H1 (cell line): Measurements from ENCODE around the gene OR2T5. TPM values are rescaled to one million over a fixed set of nuclear protein-coding genes. Genes with fewer than 3 reads are reported as not detected.
"Not testable (repeated sequence)": the region's sequence is repeated elsewhere in the genome, so short reads cannot be mapped to it uniquely, and the experiment has no call there.

Experiments used
- CTCF ChIA-PET: fragments of 300-600 bp; sonication (Branson Sonifier 250); formaldehyde crosslinking; loops from one replicate; lab custom pipeline; 2021; ENCODE audit not compliant: partially characterized antibody; lab: Charles Lee
- POLR2A ChIA-PET: fragments of 300-600 bp; sonication (Branson Sonifier 250); formaldehyde crosslinking; loops from one replicate; lab custom pipeline; 2021; ENCODE audit warnings: inconsistent platforms; ENCODE audit not compliant: partially characterized antibody; lab: Charles Lee
- DNase-seq, 2 experiments: peaks; one replicate each; pipeline versions ENCODE4 v3.0.0 to v3.0.0-alpha.2; 2010 to 2022; ENCODE audit warnings: low spot score in 2 of 2, low read depth in 1 of 2, mixed read lengths in 1 of 2
- FAIRE-seq: peaks from 2 replicates; lab custom pipeline; 2011; peaks lifted over from hg19 to GRCh38; lab: Jason Lieb, UNC
- H2AFZ ChIP-seq: 2 replicates; pipeline ENCODE4 v1.8.1; 2012; ENCODE audit warnings: low read length, inconsistent platforms
- H2AK5ac ChIP-seq: 2 replicates; pipeline ENCODE4 v1.6.1; 2013; ENCODE audit warnings: low read depth, low read length
- H2BK120ac ChIP-seq: replicated peaks from 2 replicates; pipeline ENCODE3; 2013; ENCODE audit warnings: low read depth, low read length, inconsistent platforms
- H2BK12ac ChIP-seq: 2 replicates; pipeline ENCODE4 v1.6.1; 2013; ENCODE audit warnings: low read depth, low read length
- H2BK15ac ChIP-seq: 2 replicates; pipeline ENCODE4 v1.6.1; 2013; ENCODE audit warnings: low read length
- H2BK20ac ChIP-seq: 2 replicates; pipeline ENCODE4 v1.6.1; 2013; ENCODE audit warnings: low read length
- H2BK5ac ChIP-seq: 2 replicates; pipeline ENCODE4 v1.6.1; 2013; ENCODE audit warnings: low read depth, low read length
- H3K14ac ChIP-seq: 2 replicates; pipeline ENCODE4 v1.6.1; 2013; ENCODE audit warnings: inconsistent platforms; ENCODE audit not compliant: insufficient read length
- H3K18ac ChIP-seq: 2 replicates; pipeline ENCODE4 v1.6.1; 2013; ENCODE audit warnings: low read length; ENCODE audit errors: extremely low read depth
- H3K23ac ChIP-seq: 2 replicates; pipeline ENCODE4 v1.6.1; 2013; ENCODE audit warnings: inconsistent platforms; ENCODE audit not compliant: insufficient read length
- H3K23me2 ChIP-seq: 2 replicates; pipeline ENCODE4 v1.6.1; 2013; ENCODE audit warnings: low read depth, low read length
- H3K27ac ChIP-seq: 2 replicates; pipeline ENCODE4 v1.6.1; 2011; ENCODE audit warnings: low read depth, low read length, inconsistent platforms
- H3K27me3 ChIP-seq, 4 experiments: replicated peaks in 1 of 4; 1 replicate in 1 of 4; 2 replicates in 3 of 4; pipeline versions ENCODE4 v1.6.1 to v1.8.1; 2011 to 2013; ENCODE audit warnings: low read length in 3 of 4, mild to moderate bottlenecking in 3 of 4, inconsistent platforms in 2 of 4, mixed read lengths in 2 of 4, moderate library complexity in 1 of 4; ENCODE audit not compliant: control insufficient read depth in 3 of 4, insufficient read depth in 3 of 4; ENCODE audit errors: extremely low read depth in 1 of 4
- H3K36me3 ChIP-seq, 4 experiments: 2 replicates each; pipeline versions ENCODE4 v1.6.1 to v1.8.1; 2011 to 2013; ENCODE audit warnings: mild to moderate bottlenecking in 4 of 4, low read length in 3 of 4, moderate library complexity in 2 of 4, control low read depth in 1 of 4, inconsistent platforms in 1 of 4; ENCODE audit not compliant: insufficient read depth in 4 of 4, control insufficient read depth in 2 of 4
- H3K4ac ChIP-seq: replicated peaks from 2 replicates; pipeline ENCODE3; 2013; ENCODE audit warnings: low read length, low read depth, mixed read lengths, inconsistent platforms; ENCODE audit not compliant: insufficient read length
- H3K4me1 ChIP-seq, 4 experiments: replicated peaks in 1 of 4; 1 replicate in 1 of 4; 2 replicates in 3 of 4; pipeline versions ENCODE4 v1.6.1 to v1.8.1; 2011 to 2013; ENCODE audit warnings: low read length in 3 of 4, inconsistent platforms in 2 of 4, mixed read lengths in 1 of 4; ENCODE audit not compliant: insufficient read depth in 4 of 4, control insufficient read depth in 3 of 4
- H3K4me2 ChIP-seq, 2 experiments: 2 replicates each; pipeline versions ENCODE4 v1.6.1 to v1.8.1; 2011 to 2013; ENCODE audit warnings: low read depth in 2 of 2, low read length in 2 of 2, control low read depth in 1 of 2, inconsistent platforms in 1 of 2, mild to moderate bottlenecking in 1 of 2; ENCODE audit not compliant: insufficient read depth in 1 of 2
- H3K4me3 ChIP-seq, 4 experiments: fragments of 200-600, 300-600 bp in 1 of 4; sonication (generic), shearing (Covaris generic), sonication (Bioruptor Twin) in 1 of 4; 2 replicates each; pipeline versions ENCODE4 v1.5.1 to v1.8.1; 2011 to 2016; ENCODE audit warnings: low read length in 4 of 4, low read depth in 3 of 4, control low read depth in 2 of 4, inconsistent platforms in 2 of 4, mild to moderate bottlenecking in 2 of 4, mixed read lengths in 1 of 4, moderate library complexity in 1 of 4; ENCODE audit not compliant: insufficient read depth in 2 of 4; ENCODE audit errors: extremely low read depth in 1 of 4
- H3K56ac ChIP-seq: replicated peaks from 2 replicates; pipeline ENCODE3; 2013; ENCODE audit warnings: low read depth, mild to moderate bottlenecking, mixed read lengths, low read length, inconsistent platforms; ENCODE audit not compliant: insufficient read length
- H3K79me1 ChIP-seq: 2 replicates; pipeline ENCODE4 v1.6.1; 2013; ENCODE audit warnings: low read depth, low read length, control low read depth
- H3K79me2 ChIP-seq, 2 experiments: 2 replicates each; pipeline versions ENCODE4 v1.6.1 to v1.8.1; 2012 to 2013; ENCODE audit warnings: low read length in 2 of 2, mild to moderate bottlenecking in 2 of 2, inconsistent platforms in 1 of 2; ENCODE audit not compliant: insufficient read depth in 2 of 2, control insufficient read depth in 1 of 2
- H3K9ac ChIP-seq, 4 experiments: replicated peaks in 1 of 4; 1 replicate in 1 of 4; 2 replicates in 3 of 4; pipeline versions ENCODE4 v1.6.1 to v1.8.1; 2011 to 2013; ENCODE audit warnings: low read depth in 3 of 4, low read length in 3 of 4, control low read depth in 2 of 4, mild to moderate bottlenecking in 2 of 4, moderate library complexity in 2 of 4, inconsistent platforms in 1 of 4; ENCODE audit errors: extremely low read depth in 1 of 4
- H3K9me3 ChIP-seq, 2 experiments: 2 replicates each; pipeline versions ENCODE4 v1.6.1 to v1.8.1; 2012 to 2013; ENCODE audit warnings: mild to moderate bottlenecking in 2 of 2, moderate library complexity in 2 of 2, control low read depth in 1 of 2, inconsistent platforms in 1 of 2, low read depth in 1 of 2, low read length in 1 of 2, mixed read lengths in 1 of 2; ENCODE audit not compliant: insufficient read depth in 2 of 2
- H4K20me1 ChIP-seq, 2 experiments: replicated peaks in 1 of 2; 2 replicates each; pipeline versions ENCODE3 to v1.8.1; 2011 to 2013; ENCODE audit warnings: inconsistent platforms in 2 of 2, low read length in 2 of 2, mild to moderate bottlenecking in 1 of 2; ENCODE audit not compliant: insufficient read depth in 2 of 2, control insufficient read depth in 1 of 2
- H4K5ac ChIP-seq: 2 replicates; pipeline ENCODE4 v1.6.1; 2013; ENCODE audit warnings: low read length, low read depth, mixed read lengths, inconsistent platforms; ENCODE audit not compliant: insufficient read length
- H4K8ac ChIP-seq: 2 replicates; pipeline ENCODE4 v1.8.0; 2013; ENCODE audit warnings: mild to moderate bottlenecking, moderate library complexity, low read length, inconsistent platforms; ENCODE audit not compliant: insufficient read depth; ENCODE audit errors: extremely low read depth
- H4K91ac ChIP-seq: replicated peaks from 2 replicates; pipeline ENCODE3; 2013; ENCODE audit warnings: low read length, mixed read lengths, inconsistent platforms; ENCODE audit not compliant: insufficient read length
- WGBS, 2 experiments: shearing (Covaris generic) in 1 of 2; methylation state at CpG; one replicate each; pipeline versions ENCODE4 v1.1.6 to v1.1.7; 2013 to 2015; ENCODE audit warnings: low lambda C conversion rate in 2 of 2, mixed read lengths in 2 of 2, inconsistent platforms in 1 of 2, low coverage in 1 of 2, missing lambda C conversion rate in 1 of 2; ENCODE audit not compliant: insufficient replicate concordance in 2 of 2, insufficient coverage in 1 of 2, insufficient read length in 1 of 2; ENCODE audit errors: extremely low coverage in 1 of 2, missing lambda C conversion rate in 1 of 2; 5-methylcytosine and 5-hydroxymethylcytosine counted together
- long read RNA-seq, 2 experiments: library from RNA in 1 of 2; library from capped mRNA in 1 of 2; stranded (forward); transcript quantifications; one replicate each; pipeline ENCODE4 v2.0.0, GENCODE V29; 2021; ENCODE audit warnings: inconsistent platforms in 1 of 2
- polyA minus RNA-seq, 3 experiments: library from RNA; depleted of rRNA, polyadenylated mRNA; stranded (reverse); fragments of >200 nt; gene quantifications; 1 replicate in 2 of 3; 2 replicates in 1 of 3; pipeline ENCODE4 v1.2.3, GENCODE V29; 2011
- polyA plus RNA-seq, 7 experiments: library from polyadenylated mRNA; depleted of rRNA in 3 of 7; stranded (reverse) in 5 of 7; unstranded in 2 of 7; fragments of >200 nt in 5 of 7; fragments of 200-250 nt in 2 of 7; gene quantifications; 1 replicate in 5 of 7; 2 replicates in 1 of 7; 4 replicates in 1 of 7; pipeline versions ENCODE4 v1.2.1 to v1.2.3, GENCODE V29; 2011 to 2013; ENCODE audit warnings: missing spikeins in 2 of 7, mixed read lengths in 2 of 7
- total RNA-seq: library from RNA; stranded (reverse); fragmentation: NEBNext Ultra II Directional; extraction: Animal tissue kit (Norgen Biotek cat#: 25700); gene quantifications from 2 replicates; pipeline ENCODE4 v1.2.1, GENCODE V29; 2021

Gene OR2T5
- not detected in 2 replicates for total RNA-seq
- not detected in 2 replicates for polyA plus RNA-seq (2011; rRNA removed)
- not detected for polyA plus RNA-seq (2011; cell fraction: cytosol; rRNA removed)
- polyA plus RNA-seq (2011; cell fraction: nucleus; rRNA removed) = not detected
- not detected in 4 replicates for polyA plus RNA-seq (2012, experiment 1 of 2)
- polyA plus RNA-seq (2012, experiment 2 of 2) = not detected
- not detected for polyA plus RNA-seq (2013, experiment 1 of 2)
- not detected for polyA plus RNA-seq (2013, experiment 2 of 2)
- not detected in 2 replicates for polyA minus RNA-seq (2011; rRNA and poly(A)+ RNA removed)
- polyA minus RNA-seq (2011; cell fraction: cytosol; rRNA and poly(A)+ RNA removed) = not detected
- not detected for polyA minus RNA-seq (2011; cell fraction: nucleus; rRNA and poly(A)+ RNA removed)
- long read RNA-seq, experiment 1 = 0 reads
- long read RNA-seq, experiment 2 = 0 reads

DNA sequence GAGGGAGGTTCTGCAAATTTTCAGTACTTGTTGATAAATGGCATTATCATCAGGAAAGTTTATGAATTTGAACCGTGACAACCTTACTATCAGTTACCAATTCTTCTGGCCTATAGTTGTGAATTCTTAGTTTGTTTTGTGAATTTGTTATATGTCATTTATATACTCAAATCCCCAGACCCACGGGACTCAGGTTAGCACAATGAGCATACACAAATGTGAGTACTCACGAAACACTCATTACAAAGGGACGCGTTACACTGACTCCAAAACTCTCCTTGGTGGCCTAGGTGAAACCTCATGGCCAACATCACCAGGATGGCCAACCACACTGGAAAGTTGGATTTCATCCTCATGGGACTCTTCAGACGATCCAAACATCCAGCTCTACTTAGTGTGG is at the start of gene OR2T5:
Gene OR2T5, plus strand, starts transcription at position 301 of the 400 bp plus-strand sequence. Its CDS starts 0 bp downstream, at position 301.
- CTCF ChIA-PET, H2AFZ ChIP-seq, H4K8ac ChIP-seq, H3K4me1 ChIP-seq, H3K79me1 ChIP-seq, H4K5ac ChIP-seq, H3K4ac ChIP-seq, H2BK120ac ChIP-seq, H3K4me3 ChIP-seq, H2BK5ac ChIP-seq, H3K56ac ChIP-seq, H2BK20ac ChIP-seq, H3K79me2 ChIP-seq, H4K91ac ChIP-seq, H3K9ac ChIP-seq, H3K4me2 ChIP-seq, H2AK5ac ChIP-seq, H3K14ac ChIP-seq, H2BK12ac ChIP-seq, H4K20me1 ChIP-seq, H3K27ac ChIP-seq, H3K23ac ChIP-seq, H3K36me3 ChIP-seq, H3K23me2 ChIP-seq, DNase-seq, POLR2A ChIA-PET, FAIRE-seq, H3K9me3 ChIP-seq, H3K18ac ChIP-seq, H2BK15ac ChIP-seq, H3K27me3 ChIP-seq: not testable (repeated sequence)
- WGBS, 2 experiments = 90% methylated on average over 4 of the region's 6 CpGs; no CpG with 5 or more reads in 1 of the 2 experiments
